HS-27A (cell line): ENCODE measurements around the gene ARHGAP42.
"Not testable (repeated sequence)": the region's sequence is repeated elsewhere in the genome, so short reads cannot be mapped to it uniquely, and the experiment has no call there.

Experiments used
- DNase-seq: peaks from one replicate; pipeline ENCODE4 v3.0.0-alpha.2; 2012; ENCODE audit warnings: low read depth, missing footprints

The ARHGAP42 gene, protein sequence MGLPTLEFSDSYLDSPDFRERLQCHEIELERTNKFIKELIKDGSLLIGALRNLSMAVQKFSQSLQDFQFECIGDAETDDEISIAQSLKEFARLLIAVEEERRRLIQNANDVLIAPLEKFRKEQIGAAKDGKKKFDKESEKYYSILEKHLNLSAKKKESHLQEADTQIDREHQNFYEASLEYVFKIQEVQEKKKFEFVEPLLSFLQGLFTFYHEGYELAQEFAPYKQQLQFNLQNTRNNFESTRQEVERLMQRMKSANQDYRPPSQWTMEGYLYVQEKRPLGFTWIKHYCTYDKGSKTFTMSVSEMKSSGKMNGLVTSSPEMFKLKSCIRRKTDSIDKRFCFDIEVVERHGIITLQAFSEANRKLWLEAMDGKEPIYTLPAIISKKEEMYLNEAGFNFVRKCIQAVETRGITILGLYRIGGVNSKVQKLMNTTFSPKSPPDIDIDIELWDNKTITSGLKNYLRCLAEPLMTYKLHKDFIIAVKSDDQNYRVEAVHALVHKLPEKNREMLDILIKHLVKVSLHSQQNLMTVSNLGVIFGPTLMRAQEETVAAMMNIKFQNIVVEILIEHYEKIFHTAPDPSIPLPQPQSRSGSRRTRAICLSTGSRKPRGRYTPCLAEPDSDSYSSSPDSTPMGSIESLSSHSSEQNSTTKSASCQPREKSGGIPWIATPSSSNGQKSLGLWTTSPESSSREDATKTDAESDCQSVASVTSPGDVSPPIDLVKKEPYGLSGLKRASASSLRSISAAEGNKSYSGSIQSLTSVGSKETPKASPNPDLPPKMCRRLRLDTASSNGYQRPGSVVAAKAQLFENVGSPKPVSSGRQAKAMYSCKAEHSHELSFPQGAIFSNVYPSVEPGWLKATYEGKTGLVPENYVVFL

GRCh38 chr11:100687054-100687629 is at the start of gene ARHGAP42:
ARHGAP42 (plus strand) TSS chr11:100687288; CDS start chr11:100687679, 391 bp downstream.
- no peak for DNase-seq

DNA sequence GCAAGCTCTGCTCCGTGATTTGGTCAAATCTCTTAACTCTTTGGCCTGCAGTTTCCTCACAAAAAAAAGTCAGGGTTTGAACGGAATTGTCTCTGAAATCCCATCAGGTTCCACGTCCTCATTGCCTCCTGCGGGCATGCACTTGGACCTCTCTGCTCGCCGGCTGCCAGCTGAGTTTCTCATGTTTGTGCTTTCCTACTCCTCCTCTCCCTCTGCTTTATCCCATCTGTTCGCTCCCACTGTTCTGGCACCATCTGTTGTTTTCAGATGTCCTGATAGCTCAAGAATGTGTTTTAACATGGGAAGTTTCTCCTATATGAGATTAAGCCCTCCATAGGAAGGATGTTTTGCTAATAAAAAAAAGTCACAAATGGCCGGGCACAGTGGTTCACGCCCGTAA is 49.4 kb upstream of the ARHGAP42 start:
- no peak for DNase-seq

DNA sequence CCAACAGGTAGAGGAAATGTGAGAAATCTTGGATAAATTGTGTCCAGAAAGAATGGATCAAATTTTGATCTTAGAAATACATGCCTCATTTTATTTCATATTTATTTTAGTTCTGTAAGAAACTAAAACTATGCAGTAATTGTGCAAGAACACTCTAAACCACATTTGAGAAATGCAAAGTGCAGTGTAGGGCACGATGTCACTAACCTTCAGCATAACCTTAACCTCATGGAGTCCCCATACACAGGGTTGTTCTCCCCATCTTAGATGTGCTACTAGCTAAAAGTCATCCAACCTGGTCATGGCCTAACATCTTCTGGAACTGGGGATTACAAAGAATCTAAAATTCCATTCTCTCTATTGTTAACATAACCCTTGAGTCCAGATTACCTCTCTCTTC is 48.4 kb upstream of the ARHGAP42 start:
- DNase-seq, result no peak

- DNase-seq, result no peak
Observed at GRCh38 chr11:100639140-100639539, 47.9 kb upstream of the ARHGAP42 start.

- no peak for DNase-seq
Observed at GRCh38 chr11:100640071-100640470, 47.0 kb upstream of the ARHGAP42 start.

GRCh38 chr11:100640646-100641045 is 46.4 kb upstream of the ARHGAP42 start:
- no peak for DNase-seq

DNA sequence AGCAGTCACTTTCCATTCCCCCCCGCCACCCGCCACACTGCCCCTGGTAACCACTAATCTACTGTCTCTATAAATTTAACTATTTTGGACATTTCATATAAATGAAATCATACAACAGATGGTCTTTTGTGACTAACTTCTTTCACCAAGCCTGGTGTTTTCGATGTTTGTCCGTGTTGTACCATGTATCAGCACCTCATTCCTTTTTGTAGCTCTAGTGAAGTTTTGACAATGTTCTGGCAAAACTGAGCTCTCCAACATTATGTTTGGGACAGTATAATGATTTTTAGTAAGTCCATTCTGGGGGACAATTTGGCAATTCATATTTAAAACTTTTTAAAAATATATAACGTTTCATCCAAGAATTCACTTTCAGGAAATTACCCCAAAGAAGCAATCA is 45.6 kb upstream of the ARHGAP42 start:
- no peak for DNase-seq

GRCh38 chr11:100646545-100646944 is 40.5 kb upstream of the ARHGAP42 start:
- DNase-seq, result no peak

GRCh38 chr11:100647861-100648260 is 39.2 kb upstream of the ARHGAP42 start:
- no peak for DNase-seq

GRCh38 chr11:100663583-100663982 is 23.5 kb upstream of the ARHGAP42 start:
- no peak for DNase-seq

DNA sequence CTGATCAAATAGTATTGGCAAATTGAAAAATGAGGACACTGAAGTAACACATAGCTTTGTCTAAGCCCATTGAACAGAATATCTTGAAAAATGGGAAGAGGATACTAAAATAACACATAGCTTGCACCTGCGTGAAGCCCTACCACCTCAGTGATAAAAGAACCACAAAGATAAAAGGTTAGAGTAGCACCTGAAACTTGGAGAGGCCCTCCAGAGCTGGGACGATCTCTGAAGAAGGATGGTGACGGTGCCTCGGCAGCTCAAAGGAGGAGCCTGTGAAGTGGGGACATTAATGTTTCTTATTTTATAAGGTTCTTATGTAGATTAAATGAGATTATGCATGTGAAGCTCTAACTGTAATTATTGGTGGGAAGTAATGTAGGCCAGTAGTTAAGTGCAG is 23.1 kb upstream of the ARHGAP42 start:
- no peak for DNase-seq

- not testable (repeated sequence) for DNase-seq
Observed at GRCh38 chr11:100666816-100667215, 20.3 kb upstream of the ARHGAP42 start.

DNA sequence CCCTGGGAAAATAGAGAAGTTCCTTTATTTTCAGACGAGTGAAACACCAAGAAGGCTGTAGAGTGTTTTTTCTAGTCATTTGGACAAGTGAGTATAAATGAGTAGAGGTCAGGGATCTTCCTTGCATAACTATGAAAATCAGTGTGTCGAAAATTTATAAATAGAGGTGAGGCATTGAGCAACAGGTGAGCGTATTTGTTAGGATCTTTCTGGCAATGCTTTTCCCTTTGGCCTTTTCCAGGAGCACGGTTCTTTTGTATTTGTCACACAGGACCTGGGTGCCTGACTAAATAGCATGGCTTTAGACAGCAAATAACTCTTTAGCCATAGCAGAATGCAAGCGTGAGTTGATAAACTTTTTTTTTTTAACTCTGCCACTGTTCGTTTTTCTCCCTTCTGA is 19.6 kb upstream of the ARHGAP42 start:
- DNase-seq, result no peak

DNA sequence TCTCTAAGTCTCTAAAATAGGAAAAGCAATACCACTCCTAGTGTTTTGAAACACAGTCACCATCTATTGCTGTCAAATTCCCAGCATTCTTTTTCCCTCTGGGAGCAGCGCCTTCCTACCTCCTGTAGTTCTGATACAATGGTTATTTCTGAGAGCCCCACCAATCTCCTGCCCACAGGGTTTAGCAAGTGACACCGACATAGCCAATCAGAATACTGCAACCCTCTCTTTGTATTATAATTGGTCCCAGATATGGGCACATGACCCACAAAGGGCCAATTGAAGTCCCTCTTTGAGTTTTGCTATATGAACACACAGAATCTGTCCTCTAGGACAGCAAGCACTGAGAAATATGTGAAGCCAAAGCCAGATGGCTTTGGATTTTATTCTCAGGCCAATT is 16.9 kb upstream of the ARHGAP42 start:
- no peak for DNase-seq

GRCh38 chr11:100671471-100671870 is 15.6 kb upstream of the ARHGAP42 start:
- no peak for DNase-seq

GRCh38 chr11:100672498-100673033 is 14.5 kb upstream of the ARHGAP42 start:
- DNase-seq, result no peak

DNA sequence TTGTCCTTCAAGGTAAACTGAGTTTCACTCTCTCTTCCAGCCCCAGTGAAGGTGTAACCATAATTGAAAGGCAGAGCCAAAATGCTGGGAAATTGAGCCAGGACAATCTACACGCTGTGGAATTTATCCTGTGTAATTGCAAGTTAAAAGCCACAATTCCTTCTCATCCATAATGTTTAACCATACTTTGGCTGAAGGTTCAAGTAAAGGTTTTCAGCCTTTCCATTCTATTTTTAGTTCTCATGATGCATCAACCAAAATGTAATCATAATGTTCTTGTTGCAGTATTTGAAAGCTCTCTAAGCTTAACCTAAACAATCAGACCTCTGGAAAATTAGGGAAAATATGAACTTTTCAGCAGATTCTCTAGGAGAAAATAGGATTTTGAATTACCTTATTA is 14.0 kb upstream of the ARHGAP42 start:
- no peak for DNase-seq

GRCh38 chr11:100674212-100674611 is 12.9 kb upstream of the ARHGAP42 start:
- DNase-seq, result no peak

DNA sequence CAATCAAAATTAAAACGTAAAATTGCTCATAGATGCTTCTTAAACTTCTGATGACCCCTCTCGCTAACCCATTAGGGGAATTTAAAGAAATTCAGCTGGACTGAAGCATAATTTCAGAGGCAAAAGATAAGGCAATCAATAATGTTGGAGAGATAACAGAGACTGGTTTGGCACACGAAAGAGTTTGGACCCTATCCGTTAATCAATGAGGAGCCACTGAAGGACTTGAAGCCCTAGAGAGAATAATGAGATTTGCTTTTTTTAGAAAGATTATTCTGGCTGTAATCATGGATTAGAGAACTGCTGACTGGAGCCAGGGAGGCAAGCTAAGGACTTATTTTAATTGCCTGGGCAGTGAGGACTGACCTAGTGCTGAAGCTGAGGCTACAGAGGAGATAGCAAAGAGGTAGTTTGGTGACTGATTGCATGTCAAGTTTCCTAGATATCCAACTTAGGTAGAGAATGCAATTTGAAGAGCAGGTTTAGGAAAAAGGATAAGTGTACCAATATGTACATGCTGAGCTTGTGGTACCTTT is 11.9 kb upstream of the ARHGAP42 start:
- DNase-seq, result no peak

- no peak for DNase-seq
Observed at GRCh38 chr11:100676901-100677300, 10.2 kb upstream of the ARHGAP42 start.

DNA sequence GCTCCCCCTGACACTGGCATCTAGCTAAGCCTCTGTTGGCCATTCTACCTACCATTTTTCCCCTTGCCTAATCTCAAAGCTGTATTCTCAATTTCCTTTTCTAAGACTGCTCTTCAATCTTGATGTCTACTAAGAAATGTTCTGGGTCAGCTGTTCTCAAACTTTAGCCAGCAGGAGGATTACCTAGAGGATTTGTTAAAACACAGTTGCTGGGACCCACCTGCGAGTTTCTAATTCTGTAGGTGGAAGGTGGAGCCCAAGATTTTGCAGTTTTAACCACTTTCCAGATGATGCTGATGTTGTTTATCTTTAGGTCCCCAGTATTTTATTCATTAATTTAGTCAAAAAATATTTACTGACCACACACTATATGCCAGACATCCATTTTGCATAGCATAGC is 9.3 kb upstream of the ARHGAP42 start:
- DNase-seq, result no peak

DNA sequence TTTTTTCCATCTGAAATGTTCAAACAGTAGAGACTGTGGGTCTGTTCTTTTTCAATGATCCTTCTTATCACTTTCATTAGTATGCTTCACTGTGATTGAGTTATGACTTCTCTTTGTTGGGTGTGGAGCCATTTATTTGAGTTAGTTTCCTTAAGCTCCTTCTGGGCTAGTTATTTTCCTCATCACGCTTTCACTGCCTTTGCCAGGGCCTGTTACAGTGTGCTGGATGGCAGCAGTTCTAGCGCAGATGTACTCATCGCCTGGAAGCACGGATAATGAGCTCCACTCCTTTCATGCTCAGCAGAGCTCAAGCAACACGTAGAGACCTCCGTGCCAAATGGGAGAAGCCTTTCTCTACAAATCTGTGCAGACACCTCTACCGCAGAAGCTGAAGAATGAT is 7.0 kb upstream of the ARHGAP42 start:
- DNase-seq, result no peak
